GM18511 (cell line): ENCODE results near the gene CRIP1.

Source experiments
- ATAC-seq: cut with Tn5 transposase; IDR thresholded peaks from one replicate; pipeline ENCODE4 v1.9.1; 2021; ENCODE audit warnings: mild to moderate bottlenecking, moderate library complexity; ENCODE audit not compliant: unreplicated experiment

The CRIP1 gene

DNA sequence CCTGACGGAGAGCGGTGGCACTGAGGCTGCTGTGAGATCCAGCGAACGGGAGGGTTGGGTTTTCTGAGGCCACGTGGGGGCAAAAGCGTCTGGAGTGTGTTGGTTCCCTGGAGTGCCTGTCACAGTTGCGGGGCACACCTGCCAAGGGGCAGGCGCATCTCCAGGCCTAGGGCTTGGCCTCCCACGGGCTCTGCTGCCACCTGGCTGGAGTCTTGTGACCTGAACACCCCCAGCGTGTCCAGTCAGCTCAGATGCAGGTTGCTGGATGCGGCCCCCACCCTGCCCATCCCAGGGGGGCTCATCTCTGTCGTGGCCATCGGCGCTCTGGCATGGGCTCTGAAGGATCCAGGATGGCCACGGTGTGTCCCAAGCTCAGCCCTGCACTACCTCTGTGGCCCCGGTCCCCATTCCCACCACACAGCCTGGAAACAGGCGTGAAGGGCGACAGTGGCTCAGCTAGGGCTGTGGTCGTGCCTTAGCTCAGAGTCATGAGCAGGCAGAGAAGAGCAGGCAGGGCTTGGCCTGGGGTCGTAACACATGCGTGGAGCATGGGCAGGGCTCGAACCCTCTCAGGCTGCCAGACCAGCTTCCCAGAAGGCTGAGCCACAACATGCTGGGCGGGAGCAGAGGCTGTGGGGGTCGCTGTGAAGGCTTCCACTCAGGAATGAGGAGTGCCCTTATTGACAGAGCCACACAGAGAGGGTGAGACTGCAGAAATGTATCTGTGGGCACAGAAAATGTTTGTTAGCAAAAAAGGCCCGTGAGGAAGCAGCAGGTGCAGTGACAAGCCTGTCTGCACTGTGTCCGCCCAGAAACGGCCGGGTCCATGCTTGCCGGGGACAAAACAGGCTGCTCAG lies 35.6 kb upstream of the CRIP1 start:
- no peak for ATAC-seq

DNA sequence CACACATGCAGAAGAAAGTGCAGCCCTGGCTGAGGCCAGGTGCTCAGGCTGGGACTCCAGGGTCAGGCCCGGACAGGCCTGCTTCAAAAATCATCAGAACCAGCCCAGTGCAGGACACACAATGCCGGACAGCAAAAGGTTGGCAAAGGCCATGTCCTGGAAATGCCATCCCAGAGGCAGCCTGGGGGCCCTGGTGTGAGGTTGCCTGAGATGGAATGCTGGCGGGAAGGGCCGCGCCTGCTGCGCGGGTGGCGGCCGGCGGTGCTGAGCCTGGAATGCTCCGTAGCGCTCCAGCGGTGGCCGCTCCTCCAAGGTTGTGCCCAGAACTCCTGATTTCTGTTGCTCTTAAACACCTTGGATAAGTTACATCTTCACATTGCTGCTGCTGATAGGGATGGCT lies 33.7 kb upstream of the CRIP1 start:
- ATAC-seq: no peak

DNA sequence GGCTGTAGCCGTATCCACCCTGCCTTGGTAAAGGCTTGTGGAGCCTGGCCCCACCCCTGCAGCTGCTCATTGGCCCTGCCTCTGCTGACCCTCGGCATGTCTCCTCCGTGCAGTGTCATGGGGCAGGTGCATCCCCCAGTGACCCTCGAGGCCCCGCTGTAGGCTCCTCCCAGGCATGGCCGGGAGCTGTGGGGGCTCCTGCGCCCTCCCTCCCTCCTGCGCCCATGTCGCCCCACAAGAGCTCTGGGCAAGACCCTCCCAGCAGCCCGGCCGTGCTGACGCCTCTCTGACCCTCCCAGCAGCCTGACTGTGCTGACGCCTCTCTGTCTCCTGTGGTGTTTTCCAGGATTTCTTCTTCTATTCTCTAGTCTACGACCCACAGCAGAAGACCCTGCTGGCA lies 32.8 kb upstream of the CRIP1 start:
- ATAC-seq: no peak

- no peak for ATAC-seq
These were observed 31.5 kb upstream of the CRIP1 start for GRCh38 chr14:105455086-105455640.

DNA sequence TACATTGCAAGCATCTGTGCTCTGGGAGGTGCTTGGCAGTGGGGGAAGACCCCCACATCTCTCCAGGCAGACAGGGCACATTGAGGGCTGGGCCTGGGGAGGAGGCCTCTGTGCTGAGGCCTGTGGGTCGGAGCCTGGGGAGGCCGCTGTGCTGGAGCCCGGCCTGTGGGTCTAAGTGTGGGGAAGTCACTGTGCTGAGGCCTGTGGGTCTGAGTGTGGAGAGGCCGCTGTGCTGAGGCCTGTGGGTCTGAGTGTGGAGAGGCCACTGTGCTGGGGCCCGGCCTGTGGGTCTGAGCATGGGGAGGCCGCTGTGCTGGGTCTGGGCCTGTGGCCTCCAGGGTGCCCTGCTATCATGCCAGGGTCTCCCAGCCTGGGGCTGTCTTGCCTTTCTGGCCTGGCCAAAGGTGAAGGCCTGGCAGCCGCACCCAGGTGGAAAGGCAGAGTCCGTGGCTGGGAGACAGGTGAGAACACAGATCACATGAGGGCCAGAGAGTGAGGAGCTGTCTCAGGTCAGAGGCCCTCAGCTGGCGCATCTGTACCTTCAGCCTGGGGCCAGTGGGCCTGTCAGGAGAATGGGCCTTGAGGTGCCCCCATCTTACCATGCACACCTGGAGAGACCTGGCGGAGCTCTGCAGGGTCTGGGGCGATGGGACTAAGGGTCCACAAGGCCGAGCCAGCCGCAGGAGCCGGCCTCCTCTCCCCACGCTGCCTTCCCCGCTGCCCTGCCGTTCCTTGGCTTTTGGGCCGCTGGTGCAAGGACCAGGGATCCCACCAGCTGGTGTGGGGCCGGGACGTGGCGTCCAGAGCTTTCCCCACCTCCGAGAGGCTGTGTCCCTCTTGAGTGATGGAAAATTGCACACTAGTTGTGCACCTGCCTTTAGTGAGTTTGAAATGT lies 30.7 kb upstream of the CRIP1 start:
- no peak for ATAC-seq

- no peak for ATAC-seq
These were observed 29.7 kb upstream of the CRIP1 start for GRCh38 chr14:105456736-105457617.

GRCh38 chr14:105458010-105458409 lies 28.7 kb upstream of the CRIP1 start:
- ATAC-seq: no peak

- no peak for ATAC-seq
These were observed 28.1 kb upstream of the CRIP1 start for GRCh38 chr14:105458571-105458970.

GRCh38 chr14:105460116-105460515 lies 26.6 kb upstream of the CRIP1 start:
- no peak for ATAC-seq

GRCh38 chr14:105460616-105461015 lies 26.1 kb upstream of the CRIP1 start:
- no peak for ATAC-seq

GRCh38 chr14:105461903-105462302 lies 24.8 kb upstream of the CRIP1 start:
- ATAC-seq: no peak

GRCh38 chr14:105464501-105464900 lies 22.2 kb upstream of the CRIP1 start:
- no peak for ATAC-seq

DNA sequence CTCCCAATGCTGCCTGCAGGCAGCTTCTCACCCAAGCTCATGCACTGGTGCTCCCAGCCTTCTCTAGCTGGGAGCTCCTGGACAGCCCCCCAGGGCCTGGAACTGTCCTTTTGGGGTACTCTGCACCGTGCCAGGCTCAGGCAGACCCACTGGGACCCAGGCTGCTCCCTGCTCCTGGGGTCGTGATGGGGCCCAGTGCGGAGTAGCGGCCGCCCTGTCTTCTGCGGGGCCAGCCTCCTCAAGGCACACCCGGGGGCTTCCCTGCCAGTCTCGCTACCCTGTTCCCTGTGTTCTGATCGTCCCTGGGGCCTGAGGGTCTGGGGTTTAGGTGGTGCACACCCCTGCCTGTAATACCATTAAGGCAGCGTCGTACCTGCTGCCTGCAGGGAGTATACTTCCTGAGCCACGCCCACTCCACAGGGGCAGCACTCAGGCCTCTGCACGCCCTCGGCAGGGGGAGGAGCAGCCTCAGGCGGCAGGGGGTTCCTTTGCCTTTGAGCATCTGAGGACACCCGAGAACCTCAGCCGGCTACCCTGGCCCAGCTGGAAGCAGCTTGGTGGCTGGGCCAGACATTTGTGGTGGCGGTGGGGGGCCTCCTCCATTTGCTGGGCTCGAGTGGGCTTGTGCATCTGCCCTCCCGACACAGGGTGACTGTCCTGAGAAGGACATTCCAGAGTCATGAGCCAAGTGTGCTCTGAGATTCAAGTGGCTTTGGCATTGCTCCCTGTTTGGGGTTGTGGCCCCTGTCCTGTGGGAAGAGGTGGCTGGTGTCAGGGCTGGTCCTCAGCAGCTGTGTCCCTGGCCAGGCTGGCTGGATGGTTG lies 21.3 kb upstream of the CRIP1 start:
- no peak for ATAC-seq

DNA sequence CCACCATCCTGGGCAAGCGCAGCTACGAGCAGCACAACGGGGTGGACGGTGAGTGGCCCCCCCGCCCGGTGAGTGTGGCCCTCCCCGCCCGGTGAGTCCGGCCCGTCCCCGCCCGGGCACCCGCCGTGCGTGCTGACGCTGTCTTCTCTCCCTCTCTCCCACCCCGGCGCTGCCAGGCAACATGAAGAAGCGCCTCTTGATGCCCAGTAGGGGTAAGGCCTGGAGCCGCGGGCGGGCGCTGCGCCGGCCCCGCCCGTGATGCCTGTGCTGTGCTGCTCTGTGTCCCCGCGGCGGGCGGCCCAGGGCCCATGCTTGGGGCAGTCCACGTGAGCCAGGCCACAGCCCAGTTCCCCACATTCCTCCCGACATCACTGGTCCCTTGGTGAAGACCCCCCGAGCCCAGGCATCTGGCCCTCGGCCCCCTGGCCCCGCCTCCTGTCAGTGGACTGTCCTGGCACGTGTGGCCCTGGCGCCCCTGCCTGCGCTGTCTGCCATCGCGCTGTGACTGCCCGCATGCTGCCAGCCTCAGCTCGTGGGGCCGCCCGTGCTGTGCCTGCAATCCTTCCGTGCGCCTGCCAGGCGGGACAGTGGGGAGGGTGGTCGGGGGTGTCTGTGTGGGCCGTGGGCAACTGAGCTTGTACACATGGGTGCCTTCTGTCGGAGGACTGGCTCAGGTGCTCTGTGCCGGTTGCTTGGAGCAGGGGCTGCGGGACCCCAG lies 20.0 kb upstream of the CRIP1 start:
- no peak for ATAC-seq

DNA sequence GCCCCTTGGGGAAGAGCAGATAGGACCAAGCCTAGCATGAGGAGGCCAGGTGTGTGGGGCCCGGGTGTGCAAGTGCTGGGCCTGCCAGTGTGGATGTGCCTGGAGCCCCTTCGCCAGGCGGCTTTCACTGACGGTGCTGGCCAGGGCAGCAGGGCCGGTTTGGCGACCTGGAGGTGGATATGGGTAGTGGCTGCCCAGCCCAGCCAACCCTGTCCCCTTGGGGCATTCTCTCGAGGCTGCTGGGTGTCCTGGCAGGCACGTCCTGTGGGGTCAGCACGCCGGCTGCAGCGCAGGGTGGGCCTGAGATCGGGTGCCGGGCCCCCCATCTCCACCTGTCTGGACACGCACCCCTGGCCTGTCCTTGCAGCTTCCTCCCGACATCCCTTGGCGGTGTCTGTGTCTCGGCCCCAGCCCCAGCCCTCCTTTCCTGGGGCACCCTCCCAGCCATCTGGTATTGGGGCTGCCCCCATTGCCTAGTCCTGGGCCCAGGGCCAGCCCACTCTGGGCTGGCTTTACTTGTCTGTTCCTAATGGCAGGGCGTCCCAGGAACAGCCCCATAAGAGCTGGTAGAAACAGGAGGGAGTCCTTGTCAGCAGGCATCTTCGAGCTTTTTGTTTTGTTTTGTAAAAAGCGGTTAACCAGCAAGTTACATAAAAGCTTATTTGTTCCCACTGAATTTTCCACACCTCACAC lies 19.3 kb upstream of the CRIP1 start:
- no peak for ATAC-seq

GRCh38 chr14:105467942-105468471 lies 18.7 kb upstream of the CRIP1 start:
- no peak for ATAC-seq

GRCh38 chr14:105468621-105469241 lies 18.0 kb upstream of the CRIP1 start:
- ATAC-seq: no peak
